ENCODE results near the gene COLEC11.

COLEC11 gene

DNA sequence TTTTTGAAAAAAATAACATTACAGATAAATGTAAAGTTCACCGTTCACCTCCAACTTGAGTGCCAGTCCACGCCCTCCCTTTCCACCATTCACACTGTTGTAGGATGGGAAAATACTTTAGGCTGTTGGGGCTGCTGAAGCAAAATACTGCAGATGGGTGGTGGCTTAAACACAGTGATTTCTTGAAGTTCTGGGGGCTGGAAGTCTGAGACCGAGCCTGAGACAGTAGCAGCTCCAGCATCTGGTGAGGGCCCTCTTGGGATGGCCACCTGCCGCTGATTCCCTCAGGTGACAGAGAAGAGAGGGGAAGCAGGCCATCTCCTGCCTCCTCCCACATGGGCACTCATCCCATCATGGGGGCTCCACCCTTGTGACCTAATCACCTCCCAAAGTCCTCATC lies 80.8 kb downstream of the COLEC11 start:
- DNase-seq (ENCODE audit: low read depth): no peak

DNA sequence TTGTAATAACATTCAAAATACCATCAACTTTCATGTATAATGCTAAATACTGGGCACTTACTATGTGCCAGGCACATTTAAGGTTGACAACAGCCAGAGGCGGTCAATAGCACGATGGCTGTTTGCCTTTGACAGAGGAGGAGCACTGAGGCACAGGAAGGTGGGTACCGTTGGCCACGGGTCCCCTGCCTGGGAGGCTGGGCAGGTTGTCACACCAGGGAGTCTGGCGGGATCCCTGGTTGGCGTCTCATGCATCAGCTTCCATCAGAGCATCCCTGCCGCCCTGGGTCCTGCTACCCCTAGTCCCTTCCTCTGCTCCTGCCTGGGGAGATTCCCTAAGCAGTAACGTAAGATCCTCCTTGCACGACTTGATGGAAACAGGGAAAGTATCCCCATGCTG lies 82.5 kb downstream of the COLEC11 start:
- DNase-seq (ENCODE audit: low read depth): no peak

DNA sequence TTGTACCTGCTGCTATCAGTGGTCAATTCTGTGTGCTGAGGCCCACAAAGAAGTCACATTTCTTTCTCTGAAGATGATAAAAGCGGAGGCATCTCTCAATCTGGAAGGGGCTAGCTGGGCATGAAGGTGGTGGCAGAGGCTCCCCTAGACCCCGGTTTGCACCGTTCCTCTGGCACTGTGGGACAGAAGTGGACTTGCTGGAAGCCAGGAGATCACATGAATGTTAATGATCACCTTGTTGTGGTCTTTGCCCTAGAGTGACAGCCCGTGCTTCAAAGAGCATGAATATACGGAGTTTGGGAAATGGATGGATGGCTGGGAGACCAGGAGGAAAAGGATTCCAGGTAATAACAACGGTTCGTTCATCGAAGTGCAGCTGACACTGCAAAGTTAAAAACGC lies 83.3 kb downstream of the COLEC11 start:
- no peak for DNase-seq (ENCODE audit: low read depth)

DNA sequence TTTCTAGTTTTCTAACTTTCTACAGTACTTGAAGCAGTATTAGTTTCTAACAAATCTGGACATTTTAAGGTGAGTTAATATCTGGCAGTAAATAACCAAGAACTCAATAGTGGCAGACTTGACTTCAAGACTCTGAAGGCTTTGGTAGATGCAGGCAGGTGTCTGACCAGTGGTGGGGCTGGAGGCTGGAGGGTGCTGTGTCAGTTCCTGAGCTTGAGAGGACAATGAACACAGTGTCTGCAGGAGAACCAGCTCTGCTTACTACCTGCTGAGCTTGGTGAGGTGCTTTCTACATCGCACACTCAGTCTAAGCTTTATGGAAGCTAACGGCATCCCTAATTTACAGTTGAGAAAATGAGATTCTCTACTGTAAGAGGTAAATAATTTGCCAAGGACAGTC lies 84.3 kb downstream of the COLEC11 start:
- DNase-seq (ENCODE audit: low read depth): no peak

DNA sequence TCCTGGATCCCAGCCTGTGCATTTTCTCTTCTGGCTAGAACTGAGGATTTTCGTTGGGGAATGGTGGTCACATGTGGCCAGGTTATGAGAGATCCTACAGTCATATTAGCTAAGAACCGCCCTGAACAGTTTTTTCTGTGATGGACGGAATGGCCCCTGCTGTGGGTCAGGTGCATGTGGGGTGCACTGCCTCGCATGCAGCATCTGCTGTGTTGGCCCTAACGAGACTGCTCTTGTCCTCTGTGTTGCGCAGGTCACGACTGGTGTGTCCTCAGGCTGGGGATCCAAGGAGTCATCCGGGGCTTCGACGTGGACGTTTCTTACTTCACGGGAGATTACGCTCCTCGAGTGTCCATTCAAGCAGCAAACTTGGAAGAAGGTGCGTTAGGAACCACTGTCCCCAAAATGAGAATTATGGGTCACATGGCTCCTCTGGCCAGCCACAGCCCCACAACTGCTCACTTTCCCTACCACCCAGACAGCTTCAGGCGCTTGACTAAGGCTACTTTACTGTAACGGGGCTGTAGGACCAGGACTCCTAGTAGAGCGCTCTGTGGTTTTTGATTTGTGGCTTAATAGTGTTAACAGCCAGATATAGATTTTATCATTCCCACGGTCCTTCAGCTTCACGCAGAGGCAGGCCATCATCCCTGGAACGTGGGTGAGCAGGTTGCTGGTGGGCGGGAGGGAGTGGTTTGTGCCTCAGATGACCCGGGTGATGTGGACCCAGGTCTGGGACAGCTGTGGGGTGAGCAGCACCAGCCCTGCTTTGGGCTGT lies 84.9 kb downstream of the COLEC11 start:
- DNase-seq (ENCODE audit: low read depth): no peak

DNA sequence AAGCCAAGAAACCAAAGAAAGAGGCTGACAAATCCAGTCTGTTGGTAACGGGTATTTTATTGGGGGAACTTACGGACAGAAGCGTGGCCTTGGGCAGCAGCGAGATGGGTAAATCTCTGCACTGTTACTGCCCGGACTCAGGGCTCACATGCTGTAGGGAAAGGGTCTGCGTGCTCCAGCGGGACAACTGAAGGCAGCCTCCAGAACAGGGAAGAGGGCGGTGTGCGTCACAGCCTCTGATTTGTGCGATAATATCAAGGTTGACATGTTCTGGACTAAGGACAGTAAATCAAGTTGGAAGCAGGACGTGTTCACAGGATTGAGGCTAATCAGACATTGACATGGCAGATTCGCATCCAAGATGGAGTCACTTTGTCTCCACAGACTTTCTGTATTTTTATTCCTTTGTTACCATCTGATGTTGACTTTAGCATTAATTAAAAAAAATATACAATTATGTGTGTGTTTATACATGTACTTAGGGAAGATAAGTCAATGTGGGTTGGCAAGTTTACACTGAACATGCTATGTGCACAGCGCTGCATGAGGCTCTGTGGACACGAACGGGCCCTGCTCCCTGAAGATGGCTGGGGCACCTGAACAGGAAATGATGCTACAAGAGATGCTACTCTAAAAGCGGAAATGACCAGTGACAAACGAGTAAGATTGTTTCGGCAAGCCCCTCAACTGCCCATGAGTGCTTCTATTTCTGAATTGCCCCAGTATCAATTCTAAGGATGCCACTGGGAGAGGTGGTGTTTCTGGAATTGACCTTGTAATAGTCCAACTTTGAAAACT lies 85.8 kb downstream of the COLEC11 start:
- DNase-seq (ENCODE audit: low read depth): no peak

DNA sequence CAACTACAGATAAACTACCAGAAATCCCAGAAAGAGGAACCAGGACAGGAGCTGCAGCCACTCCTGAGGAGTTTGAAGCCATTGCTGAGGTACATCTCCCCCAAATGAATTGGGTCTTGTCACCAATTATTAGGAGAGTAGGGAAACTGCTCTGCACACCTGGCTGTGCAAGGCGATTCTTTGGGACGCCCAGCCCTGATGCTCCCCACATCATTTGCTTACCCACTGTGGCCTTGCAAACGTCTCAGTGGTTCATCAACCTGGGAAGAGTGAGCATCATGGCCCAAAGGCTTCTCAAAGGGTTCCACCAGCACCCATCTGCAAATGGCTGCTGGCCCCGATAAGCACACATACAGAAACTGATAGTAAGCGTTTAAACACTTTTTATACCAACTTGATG lies 86.7 kb downstream of the COLEC11 start:
- DNase-seq (ENCODE audit: low read depth): no peak

DNA sequence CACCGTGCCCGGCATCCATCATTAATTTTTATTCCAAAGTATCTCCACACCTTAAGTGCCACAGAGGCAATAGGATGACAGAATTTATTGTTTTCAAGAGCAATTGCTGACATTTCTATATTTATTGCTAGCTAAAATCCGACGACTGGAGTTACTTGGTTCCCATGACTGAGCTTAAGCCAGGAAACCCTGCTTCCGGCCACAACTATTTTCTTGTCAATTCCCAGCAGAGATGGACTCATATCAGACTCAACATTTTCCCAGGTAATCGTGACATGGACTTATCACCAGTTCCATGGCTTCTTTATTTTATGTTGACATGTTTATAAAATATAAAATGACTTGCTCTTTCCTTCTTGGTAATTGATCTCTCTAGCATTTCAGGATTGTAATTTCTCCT lies 87.9 kb downstream of the COLEC11 start:
- DNase-seq (ENCODE audit: low read depth): no peak

DNA sequence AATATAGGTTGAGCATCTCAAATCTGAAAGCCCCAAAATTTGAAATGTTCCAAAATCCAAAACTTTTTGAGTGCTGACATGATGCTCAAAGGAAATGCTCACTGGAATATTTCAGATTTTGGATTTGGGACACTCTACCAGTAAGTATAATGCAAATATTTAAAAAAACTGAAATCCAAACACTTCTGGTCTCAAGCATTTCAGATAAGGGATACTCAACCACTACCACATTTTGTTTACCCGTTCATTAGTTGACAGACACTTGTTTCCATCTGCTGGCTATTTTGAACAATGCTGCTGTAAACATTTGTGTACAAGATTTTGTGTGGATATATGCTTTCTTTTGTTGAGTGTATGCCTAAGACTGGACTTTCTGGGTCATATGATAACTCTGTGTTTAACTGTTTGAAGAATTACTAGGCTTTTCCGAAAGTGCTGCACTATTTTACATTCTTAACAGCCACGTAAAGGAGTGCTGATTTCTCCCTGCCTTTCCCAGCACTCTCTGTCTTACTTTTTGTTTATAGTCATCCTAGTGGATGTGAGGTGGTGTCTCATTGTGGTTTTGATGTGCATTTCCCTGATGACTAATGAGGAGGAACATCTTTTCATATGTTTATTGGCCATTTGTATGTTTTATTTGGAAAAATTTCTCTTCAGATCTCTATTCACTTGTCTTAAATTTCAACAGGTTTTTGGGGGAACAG lies 89.0 kb downstream of the COLEC11 start:
- no peak for DNase-seq (ENCODE audit: low read depth)

DNA sequence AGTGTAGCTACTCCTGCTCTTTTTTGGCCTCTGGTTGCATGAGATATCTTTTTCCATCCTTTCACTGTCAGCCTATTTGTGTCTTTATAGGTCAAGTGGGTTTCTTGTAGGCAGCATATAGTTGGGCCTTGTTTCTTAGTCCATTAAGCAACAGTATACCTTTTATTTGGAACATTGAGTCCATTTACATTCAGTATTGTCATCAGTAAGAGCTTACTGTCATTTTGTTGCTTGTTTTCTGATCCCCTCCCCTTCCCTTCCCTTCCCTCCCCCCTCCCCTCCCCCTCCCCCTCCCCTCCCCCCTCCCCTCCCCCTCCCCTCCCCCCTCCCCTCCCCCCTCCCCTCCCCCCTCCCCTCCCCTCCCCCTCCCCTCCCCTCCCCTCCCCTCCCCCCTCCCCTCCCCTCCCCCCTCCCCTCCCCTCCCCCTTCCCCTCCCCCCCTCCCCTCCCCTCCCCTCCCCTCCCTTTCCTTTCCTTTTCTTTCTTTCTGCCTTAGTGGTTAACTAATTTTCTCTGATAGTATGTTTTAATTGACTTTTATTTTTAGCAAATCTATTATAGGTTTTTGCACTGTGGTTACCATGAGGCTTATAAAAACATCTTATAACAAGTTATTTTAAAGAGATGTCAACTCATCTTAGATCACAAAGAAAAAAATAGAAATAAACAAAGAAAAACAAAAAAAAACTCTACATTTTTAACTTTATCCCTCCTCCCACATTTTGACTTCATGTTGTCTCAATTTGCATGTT lies 95.3 kb downstream of the COLEC11 start:
- no peak for DNase-seq (ENCODE audit: low read depth)

DNA sequence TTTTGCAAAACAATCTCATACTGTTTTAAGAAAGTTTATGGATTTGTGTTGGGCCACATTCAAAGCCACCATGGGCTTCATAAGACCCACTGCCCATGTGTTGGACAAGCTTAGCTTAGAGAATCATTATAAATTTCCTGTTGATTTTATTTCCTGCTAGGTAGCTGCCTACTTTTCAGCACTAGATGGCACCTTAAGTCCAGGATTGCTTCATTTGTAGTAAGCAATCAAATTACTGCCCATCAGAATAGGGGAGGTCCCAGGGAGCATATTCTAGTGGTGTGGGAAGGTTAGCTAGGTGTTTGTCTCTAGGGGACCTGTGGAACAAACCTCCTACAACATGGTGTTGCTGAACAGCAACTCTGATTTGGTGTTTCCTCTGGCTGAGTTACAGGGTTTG lies 97.5 kb downstream of the COLEC11 start:
- peak; percentile 1 for DNase-seq (ENCODE audit: low read depth)
